ENCODE data around the gene PATL2. TPM values are rescaled to one million over a fixed set of nuclear protein-coding genes. Genes with fewer than 3 reads are reported as not detected.

The PATL2 gene
- total and polyA plus RNA-seq, 2 donors (not counting 1 experiment from before 2014, with no cell fraction given), result 58.9 to 89.4 TPM

DNA sequence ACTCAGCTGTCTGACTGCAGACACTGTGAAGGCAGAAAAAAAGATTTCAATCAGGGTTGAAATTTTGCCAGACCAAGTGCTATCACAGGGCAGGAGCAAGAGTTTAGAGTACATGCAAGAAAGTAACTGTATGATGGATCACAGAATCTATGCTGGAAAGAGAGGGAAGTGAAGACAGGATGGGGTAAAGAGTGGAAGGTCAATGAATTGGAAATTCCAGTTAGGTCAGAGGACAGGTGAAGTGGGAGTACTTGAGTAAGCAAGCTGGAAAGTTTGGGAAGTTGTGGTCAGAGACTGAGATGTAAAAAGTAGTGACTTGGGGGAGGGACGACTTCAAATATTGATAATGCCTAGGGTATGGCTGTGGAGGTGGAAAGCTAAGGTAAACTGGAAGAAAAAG, 54.8 kb downstream of the PATL2 start:
- no peak overlapping the region for H3K4me3 Mint-ChIP-seq
- intact Hi-C loops (cut with micrococcal nuclease), result no loop called here
- TF ChIP-seq, protein P1, sequence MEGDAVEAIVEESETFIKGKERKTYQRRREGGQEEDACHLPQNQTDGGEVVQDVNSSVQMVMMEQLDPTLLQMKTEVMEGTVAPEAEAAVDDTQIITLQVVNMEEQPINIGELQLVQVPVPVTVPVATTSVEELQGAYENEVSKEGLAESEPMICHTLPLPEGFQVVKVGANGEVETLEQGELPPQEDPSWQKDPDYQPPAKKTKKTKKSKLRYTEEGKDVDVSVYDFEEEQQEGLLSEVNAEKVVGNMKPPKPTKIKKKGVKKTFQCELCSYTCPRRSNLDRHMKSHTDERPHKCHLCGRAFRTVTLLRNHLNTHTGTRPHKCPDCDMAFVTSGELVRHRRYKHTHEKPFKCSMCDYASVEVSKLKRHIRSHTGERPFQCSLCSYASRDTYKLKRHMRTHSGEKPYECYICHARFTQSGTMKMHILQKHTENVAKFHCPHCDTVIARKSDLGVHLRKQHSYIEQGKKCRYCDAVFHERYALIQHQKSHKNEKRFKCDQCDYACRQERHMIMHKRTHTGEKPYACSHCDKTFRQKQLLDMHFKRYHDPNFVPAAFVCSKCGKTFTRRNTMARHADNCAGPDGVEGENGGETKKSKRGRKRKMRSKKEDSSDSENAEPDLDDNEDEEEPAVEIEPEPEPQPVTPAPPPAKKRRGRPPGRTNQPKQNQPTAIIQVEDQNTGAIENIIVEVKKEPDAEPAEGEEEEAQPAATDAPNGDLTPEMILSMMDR (IDR thresholded peaks at IDR 0.05), result no peak
- no peak for TF ChIP-seq EZH2 (IDR thresholded peaks at IDR 0.05; ENCODE audit: borderline replicate concordance, insufficient read depth, low read depth, low read length, poor library complexity, severe bottlenecking)
- WGBS (ENCODE audit: insufficient coverage), result 60% methylated on average over 1 of the region's 1 CpG
- ChIA-PET POLR2A (interaction anchor here (0.6 kb wide), 1 partner anchor 94 kb away, joined by 9 read pairs; no protein-coding TSS in a partner anchor), CTCF (interaction anchor here (0.9 to 1.6 kb wide), 4 partner anchors 9 to 117 kb away, joined by 3 to 17 read pairs (median 5); partner anchors contain the start of gene TRIM69)
- H3K4me2 ChIP-seq (replicated peaks; ENCODE audit: low read depth, low read length, poor library complexity, severe bottlenecking), result no peak overlapping the region
- no peak overlapping the region for H2AFZ ChIP-seq (ENCODE audit: insufficient read depth, low read depth, low read length, poor library complexity, severe bottlenecking)
- no peaks in the 10 kb centered on the region for H3K27me3 Mint-ChIP-seq
- no peak for DNase-seq
- no peaks in the 10 kb centered on the region for H3K4me1 ChIP-seq (ENCODE audit: control insufficient read depth in 2 of 2, insufficient read depth in 2 of 2, low read length in 2 of 2)
- H3K4me3 ChIP-seq (ENCODE audit: control extremely low read depth in 1 of 5, extremely low read depth in 1 of 5, insufficient read depth in 1 of 5, low read depth in 2 of 5, low read length in 4 of 5), result no peak overlapping the region
- H3K9me3 ChIP-seq (ENCODE audit: control extremely low read depth in 1 of 3, control insufficient read depth in 2 of 3, insufficient read depth in 1 of 3, low read length in 2 of 3), result no peaks in the 10 kb centered on the region
- ATAC-seq (ENCODE audit: low read depth), result no peak
- peaks cover 90% of the 10 kb centered on the region for H3K79me2 ChIP-seq (ENCODE audit: control insufficient read depth, insufficient read depth, low read length)
- H3K9ac ChIP-seq (ENCODE audit: low read length), result no peak overlapping the region
- no peaks in the 10 kb centered on the region for H3K9me3 Mint-ChIP-seq (ENCODE audit: insufficient read depth)
- peak overlapping the region in 1 of 2 donors; percentile 27 for H3K27ac ChIP-seq (ENCODE audit: low read length in 2 of 2)
- H3K27me3 ChIP-seq (replicated peaks in 1 of 4; ENCODE audit: control extremely low read depth in 1 of 4, control insufficient read depth in 3 of 4, insufficient read depth in 4 of 4, low read length in 3 of 4), result no peaks in the 10 kb centered on the region
- H3K4me1 Mint-ChIP-seq, result peaks cover 25% of the 10 kb centered on the region
- H3K36me3 ChIP-seq (replicated peaks in 1 of 2; ENCODE audit: control extremely low read depth in 1 of 2, control insufficient read depth in 1 of 2, extremely low read depth in 1 of 2, insufficient read depth in 2 of 2, low read length in 1 of 2), result peaks cover 12 to 68% of the 10 kb centered on the region in 2 experiments
- no peaks in the 10 kb centered on the region for H4K20me1 ChIP-seq (ENCODE audit: control insufficient read depth, insufficient read depth, low read length, poor library complexity, severe bottlenecking)
- H3K27ac Mint-ChIP-seq, result no peak overlapping the region

DNA sequence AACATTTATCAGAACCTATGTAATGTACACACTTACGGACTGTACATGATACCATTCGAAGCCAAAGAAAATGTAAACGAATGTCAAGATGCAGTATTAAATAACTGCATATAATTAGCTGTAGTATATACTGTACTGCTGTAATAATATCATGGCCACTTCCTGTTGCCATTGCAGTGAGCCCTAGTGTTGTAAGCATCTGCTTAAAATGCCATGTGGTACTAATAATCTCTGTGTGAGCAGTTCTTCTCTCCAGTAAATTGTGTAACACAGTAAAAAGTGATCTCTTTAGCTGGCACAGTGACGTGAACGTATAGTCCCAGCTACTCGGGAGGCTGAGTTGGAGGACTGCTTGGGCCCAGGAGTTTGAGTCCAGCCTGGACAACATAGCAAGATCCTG, 56.3 kb downstream of the PATL2 start:
- Mint-ChIP-seq H3K9me3 (ENCODE audit: insufficient read depth) (no peaks in the 10 kb centered on the region), H3K4me1 (peaks cover 27% of the 10 kb centered on the region), H3K4me3 (no peak overlapping the region), H3K27me3 (no peaks in the 10 kb centered on the region), H3K27ac (no peak overlapping the region)
- ChIA-PET POLR2A (no interaction called here), CTCF (interaction anchor here (0.9 to 1.5 kb wide), 4 partner anchors 8 to 82 kb away, joined by 3 to 5 read pairs (median 4); partner anchors contain the start of gene SPG11)
- Histone ChIP-seq H3K4me2 (replicated peaks; ENCODE audit: low read depth, low read length, poor library complexity, severe bottlenecking) (no peak overlapping the region), H3K4me1 (ENCODE audit: control insufficient read depth in 2 of 2, insufficient read depth in 2 of 2, low read length in 2 of 2) (no peaks in the 10 kb centered on the region), H3K36me3 (replicated peaks in 1 of 2; ENCODE audit: control extremely low read depth in 1 of 2, control insufficient read depth in 1 of 2, extremely low read depth in 1 of 2, insufficient read depth in 2 of 2, low read length in 1 of 2) (peaks cover 10 to 77% of the 10 kb centered on the region in 2 experiments), H3K9ac (ENCODE audit: low read length) (no peak overlapping the region), H3K79me2 (ENCODE audit: control insufficient read depth, insufficient read depth, low read length) (peaks cover 90% of the 10 kb centered on the region), H3K4me3 (ENCODE audit: control extremely low read depth in 1 of 5, extremely low read depth in 1 of 5, insufficient read depth in 1 of 5, low read depth in 2 of 5, low read length in 4 of 5) (no peak overlapping the region), H4K20me1 (ENCODE audit: control insufficient read depth, insufficient read depth, low read length, poor library complexity, severe bottlenecking) (no peaks in the 10 kb centered on the region), H3K9me3 (ENCODE audit: control extremely low read depth in 1 of 3, control insufficient read depth in 2 of 3, insufficient read depth in 1 of 3, low read length in 2 of 3) (no peaks in the 10 kb centered on the region), H2AFZ (ENCODE audit: insufficient read depth, low read depth, low read length, poor library complexity, severe bottlenecking) (no peak overlapping the region), H3K27ac (ENCODE audit: low read length in 2 of 2) (no peak overlapping the region), H3K27me3 (replicated peaks in 1 of 4; ENCODE audit: control extremely low read depth in 1 of 4, control insufficient read depth in 3 of 4, insufficient read depth in 4 of 4, low read length in 3 of 4) (no peaks in the 10 kb centered on the region)
- intact Hi-C loops (cut with micrococcal nuclease), result no loop called here
- TF ChIP-seq EZH2 (IDR thresholded peaks at IDR 0.05; ENCODE audit: borderline replicate concordance, insufficient read depth, low read depth, low read length, poor library complexity, severe bottlenecking), result no peak
- TF ChIP-seq, protein P1 (IDR thresholded peaks at IDR 0.05), result no peak
- DNase-seq, result no peak
- no CpG with 5 or more reads among the region's 6 CpGs for WGBS (ENCODE audit: insufficient coverage)
- ATAC-seq (ENCODE audit: low read depth), result no peak

All from B cell (primary cell).